Nephron (organoid): Measurements from ENCODE around the gene CASD1.

Experiments used
- H3K27ac Mint-ChIP-seq, 3 experiments: 2 replicates each; pipeline ENCODE4 v1.8.0; 2020; ENCODE audit warnings: mixed read lengths in 3 of 3, mild to moderate bottlenecking in 2 of 3, moderate library complexity in 1 of 3
- H3K27me3 Mint-ChIP-seq: 2 replicates; pipeline ENCODE4 v1.8.0; 2021; ENCODE audit warnings: low read depth, mild to moderate bottlenecking, moderate library complexity, mixed read lengths
- H3K36me3 Mint-ChIP-seq: 2 replicates; pipeline ENCODE4 v1.8.0; 2020; ENCODE audit warnings: low read depth, mixed read lengths
- H3K4me1 Mint-ChIP-seq: 2 replicates; pipeline ENCODE4 v1.8.0; 2020; ENCODE audit warnings: mixed read lengths
- H3K4me3 Mint-ChIP-seq, 3 experiments: 2 replicates each; pipeline ENCODE4 v1.8.0; 2020; ENCODE audit warnings: mild to moderate bottlenecking in 3 of 3, mixed read lengths in 3 of 3, moderate library complexity in 2 of 3
- H3K9me3 Mint-ChIP-seq: 2 replicates; pipeline ENCODE4 v1.8.0; 2020; ENCODE audit warnings: mixed read lengths
- CTCF ChIP-seq, 3 experiments: fragments of 200-600 bp; sonication (generic); IDR thresholded peaks; one replicate each; pipeline ENCODE4 v1.5.0; 2021; ENCODE audit warnings: antibody characterized with exemption in 3 of 3; ENCODE audit not compliant: unreplicated experiment in 3 of 3

The CASD1 gene

DNA sequence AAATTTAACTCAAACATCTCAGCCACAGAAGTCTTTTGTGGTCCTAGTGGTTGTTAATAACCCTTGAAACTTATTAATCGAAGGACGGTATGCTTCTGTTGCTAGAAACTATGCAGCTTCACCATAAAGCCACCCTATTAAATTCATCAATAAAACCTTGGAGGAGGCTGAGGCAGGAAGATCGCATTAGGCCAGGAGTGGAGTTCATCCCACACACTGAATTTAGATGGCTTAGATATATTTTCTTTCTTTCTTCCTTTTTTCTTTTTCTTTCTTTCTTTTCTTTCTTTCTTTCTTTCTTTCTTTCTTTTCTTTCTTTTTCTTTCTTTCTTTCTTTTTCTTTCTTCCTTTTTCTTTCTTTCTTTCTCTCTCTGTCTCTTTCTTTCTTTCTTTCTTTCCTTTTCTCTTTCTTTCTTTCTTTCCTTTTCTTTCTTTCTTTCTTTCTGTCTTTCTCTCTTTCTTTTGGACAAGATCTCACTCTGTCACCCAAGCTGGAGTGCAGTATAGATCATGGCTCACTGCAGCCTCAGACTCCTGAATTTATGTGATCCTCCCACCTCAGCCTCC, 30.9 kb upstream of the CASD1 start:
- H3K36me3 Mint-ChIP-seq, result no peaks in the 10 kb centered on the region
- no peaks in the 10 kb centered on the region for H3K27me3 Mint-ChIP-seq
- no peak overlapping the region for H3K27ac Mint-ChIP-seq
- no peak overlapping the region for H3K4me3 Mint-ChIP-seq
- no peaks in the 10 kb centered on the region for H3K9me3 Mint-ChIP-seq
- H3K4me1 Mint-ChIP-seq, result no peaks in the 10 kb centered on the region
- no peak for TF ChIP-seq CTCF (IDR thresholded peaks at IDR 0.05; ENCODE audit: unreplicated experiment in 3 of 3)

- H3K4me3 Mint-ChIP-seq, result no peak overlapping the region
- no peak for TF ChIP-seq CTCF (IDR thresholded peaks at IDR 0.05; ENCODE audit: unreplicated experiment in 3 of 3)
Observed at GRCh38 chr7:94481279-94481678, 28.3 kb upstream of the CASD1 start.

GRCh38 chr7:94482796-94483195, 26.8 kb upstream of the CASD1 start:
- no peak for TF ChIP-seq CTCF (IDR thresholded peaks at IDR 0.05; ENCODE audit: unreplicated experiment in 3 of 3)
- Mint-ChIP-seq H3K36me3 (no peaks in the 10 kb centered on the region), H3K27ac (no peak overlapping the region), H3K4me3 (no peak overlapping the region), H3K4me1 (no peaks in the 10 kb centered on the region), H3K27me3 (no peaks in the 10 kb centered on the region), H3K9me3 (no peaks in the 10 kb centered on the region)

More at GRCh38 chr7:94481279-94481678, 28.3 kb upstream of the CASD1 start:
- Mint-ChIP-seq H3K27ac (no peak overlapping the region), H3K4me1 (no peaks in the 10 kb centered on the region), H3K36me3 (no peaks in the 10 kb centered on the region), H3K9me3 (no peaks in the 10 kb centered on the region), H3K27me3 (no peaks in the 10 kb centered on the region)

DNA sequence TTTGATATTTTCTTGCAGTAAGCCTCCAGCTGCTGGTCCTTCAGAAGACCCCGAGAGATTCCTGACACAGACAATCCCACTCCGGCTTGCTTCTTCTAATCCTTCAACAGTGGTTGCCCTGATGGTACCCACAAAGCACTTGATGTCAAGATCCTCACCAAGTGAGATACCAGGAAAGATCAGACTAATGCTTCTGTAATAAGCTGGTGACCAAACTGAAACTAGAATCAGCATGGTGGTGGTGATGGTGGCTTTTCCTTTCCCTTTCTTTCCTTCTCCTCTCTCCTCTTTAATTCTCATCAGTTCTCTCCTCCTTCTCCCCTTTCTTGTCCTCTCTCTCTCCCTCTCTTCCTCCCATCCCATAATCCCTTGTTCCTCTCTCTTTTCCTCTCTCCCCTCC, 25.8 kb upstream of the CASD1 start:
- H3K4me1 Mint-ChIP-seq, result no peaks in the 10 kb centered on the region
- no peak overlapping the region for H3K4me3 Mint-ChIP-seq
- H3K9me3 Mint-ChIP-seq, result peaks cover 3% of the 10 kb centered on the region
- no peak overlapping the region for H3K27ac Mint-ChIP-seq
- no peaks in the 10 kb centered on the region for H3K36me3 Mint-ChIP-seq
- TF ChIP-seq CTCF (IDR thresholded peaks at IDR 0.05; ENCODE audit: unreplicated experiment in 3 of 3), result no peak
- H3K27me3 Mint-ChIP-seq, result no peaks in the 10 kb centered on the region

DNA sequence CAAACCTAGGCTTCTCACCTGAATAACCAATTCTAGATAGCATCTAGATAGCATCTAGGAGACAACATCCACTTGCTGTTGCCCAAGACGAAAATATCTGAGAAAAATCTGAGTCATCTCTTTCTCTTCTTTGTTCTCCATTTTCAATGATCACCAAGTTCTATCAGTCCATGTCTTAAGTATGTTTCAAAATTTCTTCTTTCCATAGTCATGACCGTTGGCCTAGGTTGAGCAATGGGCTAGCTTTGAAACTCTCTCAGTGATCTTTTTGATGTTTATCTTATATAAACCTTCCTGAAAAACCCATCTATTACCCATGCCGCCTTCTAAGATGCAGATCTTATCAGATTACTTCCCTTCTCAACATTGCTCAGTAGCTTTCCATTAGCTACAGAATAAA, 23.4 kb upstream of the CASD1 start:
- H3K4me3 Mint-ChIP-seq, result no peak overlapping the region
- no peaks in the 10 kb centered on the region for H3K27me3 Mint-ChIP-seq
- H3K27ac Mint-ChIP-seq, result no peak overlapping the region
- no peaks in the 10 kb centered on the region for H3K4me1 Mint-ChIP-seq
- TF ChIP-seq CTCF (IDR thresholded peaks at IDR 0.05; ENCODE audit: unreplicated experiment in 3 of 3), result no peak
- no peaks in the 10 kb centered on the region for H3K36me3 Mint-ChIP-seq
- H3K9me3 Mint-ChIP-seq, result peaks cover 3% of the 10 kb centered on the region

GRCh38 chr7:94491410-94491809, 18.2 kb upstream of the CASD1 start:
- H3K27me3 Mint-ChIP-seq, result no peaks in the 10 kb centered on the region
- no peak for TF ChIP-seq CTCF (IDR thresholded peaks at IDR 0.05; ENCODE audit: unreplicated experiment in 3 of 3)

More at GRCh38 chr7:94491410-94491809, 18.2 kb upstream of the CASD1 start:
- no peak overlapping the region for H3K4me3 Mint-ChIP-seq
- peaks cover 3% of the 10 kb centered on the region for H3K9me3 Mint-ChIP-seq
- H3K27ac Mint-ChIP-seq, result no peak overlapping the region
- H3K4me1 Mint-ChIP-seq, result no peaks in the 10 kb centered on the region
- H3K36me3 Mint-ChIP-seq, result no peaks in the 10 kb centered on the region
